CD4-positive, alpha-beta T cell treated with Interleukin-1 beta for 1 hour (primary cell): ENCODE data around the gene PPL.

Experiments used
- DNase-seq, 2 donors: peaks; one replicate each; pipeline ENCODE4 v3.0.0-alpha.2; 2020 to 2022

PPL gene

DNA sequence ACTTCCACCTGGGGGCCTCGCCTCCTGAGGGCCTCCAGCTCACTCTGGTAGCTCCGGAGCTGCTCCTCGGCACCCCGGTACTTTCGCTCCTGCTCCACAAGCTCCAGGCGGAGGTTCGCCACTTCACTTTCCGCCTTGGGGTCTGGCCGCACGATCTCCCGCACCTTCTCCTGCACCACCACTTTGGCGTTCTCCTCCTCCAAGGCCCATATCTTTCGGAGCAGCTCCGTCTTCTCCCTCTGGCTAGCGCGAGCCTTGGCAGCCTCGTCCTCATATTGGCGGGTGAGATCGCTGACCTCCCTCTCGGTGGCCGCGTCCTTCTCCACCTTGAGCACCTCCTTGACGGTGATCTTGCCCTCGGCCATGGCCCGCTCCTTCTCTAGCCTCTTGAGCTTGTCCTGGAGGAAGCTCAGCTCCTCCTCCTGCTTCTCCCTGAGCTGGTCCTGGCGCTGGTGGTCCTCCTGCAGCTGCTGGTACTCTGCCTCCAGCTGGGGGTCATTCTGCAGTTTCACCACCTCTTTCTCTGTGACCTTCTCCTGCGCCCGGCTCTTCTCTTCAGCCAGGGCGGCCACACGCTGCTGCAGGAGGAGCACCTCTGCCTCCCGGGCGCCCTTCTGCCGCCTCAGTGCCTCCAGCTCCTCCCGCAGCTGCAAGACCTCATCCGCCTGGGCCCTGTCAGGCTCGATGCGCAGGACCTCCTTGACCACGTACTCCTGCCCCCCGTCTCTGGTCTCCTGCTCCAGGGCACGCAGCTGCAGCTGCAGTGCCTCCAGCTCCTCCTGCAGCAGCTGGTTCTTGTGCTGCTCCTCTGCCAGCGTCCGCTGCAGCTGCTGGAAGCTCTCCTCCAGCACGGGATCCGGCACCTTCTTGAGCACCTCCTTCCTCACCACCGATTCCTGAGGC is 51.7 kb downstream of the PPL start:
- DNase-seq, result no peak

DNA sequence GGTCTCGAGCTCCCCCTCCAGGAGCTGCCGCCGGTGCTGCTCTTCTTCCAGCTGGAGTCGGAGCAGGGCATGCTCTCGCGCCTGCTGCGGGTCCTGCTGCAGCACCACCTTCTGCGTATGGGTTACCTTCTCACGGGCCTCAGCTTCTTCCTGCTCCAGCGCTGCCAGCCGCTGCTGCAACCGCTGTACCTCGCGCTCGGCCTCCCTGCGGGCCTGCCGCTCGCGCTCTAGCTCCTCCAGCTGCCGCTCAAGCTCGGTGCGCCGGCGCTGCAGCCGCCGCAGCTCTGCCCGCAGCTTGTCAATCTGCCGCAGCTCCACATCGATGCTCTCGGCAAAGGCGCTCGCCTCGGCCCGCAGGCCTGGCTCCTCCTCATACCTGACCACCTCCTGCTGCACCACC is 52.7 kb downstream of the PPL start:
- DNase-seq, result no peak

DNA sequence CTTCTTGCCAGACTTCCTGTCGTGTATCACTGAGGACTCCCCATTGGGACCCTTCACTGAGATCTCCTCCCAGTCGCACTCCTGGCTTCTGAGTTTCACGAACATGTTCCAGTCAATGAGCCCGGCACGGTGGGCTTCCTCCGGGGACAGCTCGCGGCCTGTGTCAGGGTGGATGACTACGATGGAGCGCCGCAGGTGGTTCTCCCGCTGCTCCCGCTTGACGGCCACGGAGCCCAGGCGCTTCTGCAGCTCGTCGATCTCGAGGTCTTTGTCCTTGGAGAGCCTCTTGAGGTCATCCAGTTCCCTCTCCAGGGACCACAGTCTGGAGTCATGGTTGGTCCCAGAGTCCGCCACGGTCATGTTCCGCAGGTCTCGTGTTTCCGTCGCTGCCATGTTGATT is 53.4 kb downstream of the PPL start:
- DNase-seq, result no peak

DNA sequence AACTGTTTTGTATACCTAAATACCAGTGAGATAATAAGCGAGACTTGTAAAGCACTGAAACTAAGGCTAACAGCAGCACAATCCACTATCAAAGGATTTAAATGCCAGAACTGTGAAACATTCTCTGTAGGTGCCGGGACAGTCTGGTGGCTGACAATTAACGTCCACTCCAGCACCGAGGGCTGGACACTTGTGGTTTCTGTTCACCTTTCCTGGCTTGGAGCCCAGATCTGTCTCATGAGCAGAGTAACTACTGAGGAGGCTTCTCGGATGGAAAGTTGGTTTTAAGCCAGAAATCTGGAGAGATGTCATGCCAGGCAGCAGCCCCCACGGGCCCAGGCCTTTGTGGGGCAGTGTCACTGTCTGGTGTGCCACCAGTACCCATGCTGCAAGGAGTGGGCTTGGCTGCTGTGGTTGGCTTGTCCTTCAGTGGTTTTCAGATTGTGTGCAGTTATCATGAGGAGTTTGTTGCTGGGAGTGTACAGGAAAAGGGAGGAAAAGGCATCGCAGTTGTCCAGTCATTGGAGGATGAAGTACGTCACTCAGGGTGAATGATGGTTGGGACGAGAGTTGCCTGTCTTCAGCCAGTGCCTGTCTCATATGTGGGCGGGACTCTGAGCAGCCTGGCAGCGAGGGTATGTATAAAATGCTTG is 54.2 kb downstream of the PPL start:
- no peak for DNase-seq

DNA sequence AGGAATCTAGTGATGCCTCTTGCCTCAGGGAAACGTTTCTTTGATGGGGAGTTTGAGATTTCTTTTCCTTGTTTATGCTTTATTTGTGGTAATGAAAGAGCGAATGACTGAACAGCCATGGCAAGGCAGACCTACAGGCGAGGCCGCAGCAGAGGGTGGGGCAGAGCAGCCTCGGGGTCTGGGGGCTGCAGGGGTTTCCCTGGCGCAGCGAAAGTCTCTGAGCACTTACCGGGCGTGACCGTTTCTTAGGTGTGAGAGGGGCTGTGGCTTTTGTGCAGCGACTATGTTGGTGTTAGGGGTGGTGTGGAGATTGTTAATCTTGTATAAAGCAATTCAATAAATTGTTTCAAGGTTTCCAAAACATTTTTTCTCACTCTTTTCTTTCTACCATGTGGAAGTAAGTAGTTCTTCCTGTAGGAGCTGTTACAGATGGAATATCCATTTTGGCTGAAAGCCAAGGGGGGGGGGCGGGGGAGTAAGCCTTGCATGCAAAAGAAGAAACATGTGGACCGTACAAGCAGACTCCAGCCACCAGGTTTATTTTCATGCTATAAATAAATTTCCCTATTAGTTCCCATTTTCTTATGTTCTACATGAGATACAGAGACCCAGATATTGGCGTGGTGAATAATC is 54.8 kb downstream of the PPL start:
- DNase-seq, result no peak

DNA sequence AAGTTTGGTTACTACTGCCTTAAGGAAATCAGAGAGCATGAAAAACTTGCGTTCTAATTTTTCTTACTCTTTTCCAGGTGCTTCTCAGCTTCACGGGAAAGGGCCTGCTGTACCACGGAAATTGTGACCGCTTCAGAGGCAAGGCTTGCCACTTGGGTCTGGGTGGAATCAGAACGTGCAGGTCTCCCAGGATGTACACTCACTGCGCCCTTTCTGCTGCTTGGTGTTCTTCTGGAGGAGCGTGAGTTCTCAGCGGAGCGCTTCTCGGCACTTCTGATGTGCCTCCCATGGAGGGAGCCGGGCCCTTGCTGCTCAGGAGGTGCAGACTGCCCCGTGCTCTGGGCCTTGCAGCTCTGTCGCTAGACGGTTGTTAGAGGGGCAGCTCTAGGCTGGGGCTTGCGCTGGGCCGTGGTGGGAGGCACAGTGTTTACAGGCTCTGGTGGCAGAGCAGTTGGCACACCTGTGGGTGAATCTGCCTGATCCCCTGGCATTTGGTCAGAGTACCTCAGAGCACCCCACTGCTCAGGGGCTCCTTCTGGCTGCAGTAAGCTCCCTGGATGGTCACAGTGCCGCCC is 56.9 kb downstream of the PPL start:
- no peak for DNase-seq

DNA sequence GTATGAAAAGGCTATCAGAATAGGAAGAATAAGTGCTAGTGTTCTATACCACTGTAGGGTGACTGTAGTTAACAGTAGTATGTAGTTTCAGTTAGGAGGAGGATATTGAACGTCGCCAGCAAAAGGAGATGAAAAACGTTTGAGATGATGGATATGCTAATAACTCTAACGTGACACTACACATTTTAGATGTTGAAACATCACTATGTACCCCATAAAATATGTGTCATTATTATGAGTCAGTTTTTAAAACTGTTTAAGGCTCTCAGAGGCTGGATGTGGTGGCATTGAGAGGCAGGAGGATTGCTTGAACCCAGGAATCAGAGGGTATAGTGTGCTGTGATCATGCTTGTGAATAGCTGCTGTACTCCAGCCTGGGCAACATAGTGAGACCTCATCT is 57.9 kb downstream of the PPL start:
- no peak for DNase-seq

DNA sequence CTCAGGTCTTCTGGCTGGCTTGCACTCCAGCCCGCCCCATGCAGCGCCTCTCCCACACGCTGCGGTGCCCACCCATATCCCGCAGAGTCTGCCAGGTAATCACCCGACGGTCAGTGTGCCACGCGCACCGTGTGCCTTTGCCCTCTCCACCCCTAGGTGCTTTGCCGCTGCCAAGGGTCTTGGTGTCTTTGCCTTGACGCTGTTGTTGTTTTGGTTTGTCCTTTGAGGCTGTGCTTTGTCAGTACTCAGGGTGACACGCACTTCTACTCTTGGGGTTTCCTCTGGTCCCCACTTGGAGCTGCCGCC is 59.6 kb downstream of the PPL start:
- no peak for DNase-seq

DNA sequence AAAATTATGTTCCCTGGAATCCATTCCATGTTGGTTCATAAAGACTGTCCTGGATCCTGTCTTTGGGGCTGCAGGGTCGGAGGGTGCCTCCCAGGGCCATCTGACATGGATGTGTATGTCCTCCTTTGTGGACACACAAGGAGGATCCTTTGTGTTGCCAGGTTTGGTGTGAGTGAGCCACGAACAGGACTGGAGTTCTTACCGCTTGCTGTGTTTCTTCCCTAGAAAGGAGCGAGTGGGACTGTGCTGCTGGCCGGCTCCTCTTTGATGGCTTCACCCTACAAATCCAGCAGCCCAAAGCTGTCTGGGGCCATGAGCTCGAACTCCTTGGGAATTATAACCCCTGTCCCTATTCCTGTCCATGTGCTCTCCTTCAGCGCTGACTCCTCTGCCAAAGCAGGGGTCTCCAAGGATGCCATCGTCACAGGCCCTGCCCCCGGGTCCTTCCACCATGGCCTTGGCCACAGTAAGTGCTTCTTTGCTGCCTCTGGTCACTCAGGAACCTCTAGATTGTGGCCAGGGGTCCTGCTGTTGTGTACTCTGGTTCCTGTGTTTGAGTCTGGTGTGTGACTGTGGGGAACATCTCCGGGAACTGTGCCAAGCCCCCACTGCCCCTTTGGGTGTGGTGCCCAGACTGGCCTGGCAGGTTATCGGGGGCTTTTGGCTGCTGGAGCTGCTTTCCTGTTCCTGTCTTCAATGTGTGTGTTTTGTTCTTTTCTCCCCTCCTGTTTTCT is 60.1 kb downstream of the PPL start:
- no peak for DNase-seq

DNA sequence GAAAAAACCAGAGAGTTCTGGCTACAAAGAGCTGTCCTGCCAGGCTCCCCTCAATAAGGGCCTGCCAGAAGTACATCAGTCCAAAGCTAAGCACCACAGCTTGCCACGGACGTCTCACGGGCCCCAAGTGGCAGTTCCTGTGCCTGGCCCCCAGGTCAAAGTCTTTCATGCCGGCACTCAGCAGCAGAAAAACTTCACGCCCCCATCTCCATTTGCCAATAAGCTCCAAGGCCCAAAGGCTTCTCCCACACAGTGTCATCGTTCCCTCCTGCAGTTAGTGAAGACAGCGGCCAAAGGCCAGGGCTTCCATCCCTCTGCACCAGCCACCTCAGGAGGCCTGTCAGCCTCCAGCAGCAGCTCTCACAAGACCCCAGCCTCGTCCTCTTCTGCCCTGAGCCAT is 62.3 kb downstream of the PPL start:
- no peak for DNase-seq

DNA sequence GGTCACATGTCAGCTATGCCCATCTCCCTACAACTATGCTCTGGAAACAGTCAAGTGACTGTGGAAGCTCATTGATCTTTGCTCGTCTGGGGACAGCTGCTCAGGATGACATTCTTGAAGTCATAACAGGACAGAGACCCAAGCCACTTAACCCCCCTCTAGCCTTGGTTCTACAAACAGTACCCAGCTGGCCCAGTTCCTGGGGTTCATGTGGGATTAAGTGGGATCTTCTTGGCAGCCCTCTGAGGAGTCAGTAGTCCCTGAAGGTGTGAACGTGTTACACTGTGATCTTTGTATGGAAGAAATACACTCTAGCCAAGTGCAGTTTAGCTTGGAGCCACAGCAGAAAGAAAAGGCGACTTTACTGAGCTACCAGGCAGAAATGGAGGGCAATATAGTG is 63.9 kb downstream of the PPL start:
- DNase-seq, result no peak

DNA sequence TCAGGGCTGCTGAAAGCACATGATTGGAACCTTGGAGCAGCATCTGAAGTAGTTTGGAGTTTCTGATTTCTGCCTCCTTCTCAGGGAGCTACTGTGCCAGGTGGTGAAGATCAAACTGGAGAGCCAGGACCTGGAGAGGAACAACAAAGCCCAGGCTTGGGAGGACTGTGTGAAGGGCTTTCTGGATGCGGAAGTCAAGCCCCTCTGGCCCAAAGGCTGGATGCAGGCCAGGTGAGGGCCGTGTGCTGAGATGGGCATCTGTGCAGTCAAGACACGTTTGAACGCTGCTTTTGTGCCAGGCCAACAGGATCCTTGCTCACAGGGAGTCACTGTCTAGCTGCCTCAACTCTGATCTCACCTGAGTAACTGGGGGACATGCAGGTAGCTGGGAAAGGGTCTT is 65.9 kb downstream of the PPL start:
- no peak for DNase-seq

DNA sequence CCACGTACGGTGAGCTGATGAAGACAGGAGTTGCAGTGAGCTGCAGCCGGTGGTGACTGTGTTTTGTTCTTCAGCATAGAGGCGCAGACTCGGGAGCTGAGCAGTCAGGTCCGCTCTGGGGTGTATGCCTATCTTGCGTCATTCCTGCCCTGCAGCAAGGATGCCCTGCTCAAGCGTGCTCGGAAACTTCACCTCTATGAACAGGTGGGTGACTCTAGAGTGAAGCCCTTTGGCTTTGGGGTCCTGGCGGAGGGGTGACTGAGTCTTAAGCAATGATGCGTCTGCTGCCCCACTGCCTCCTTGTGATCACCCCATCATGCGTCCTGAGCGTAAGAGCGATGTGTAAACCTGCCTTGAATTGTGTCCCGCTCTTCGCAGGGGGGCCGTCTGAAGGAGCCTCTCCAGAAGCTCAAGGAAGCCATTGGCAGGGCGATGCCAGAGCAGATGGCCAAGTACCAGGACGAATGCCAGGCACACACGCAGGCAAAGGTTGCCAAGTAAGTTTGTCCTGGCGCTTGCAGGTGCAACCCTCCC is 66.7 kb downstream of the PPL start:
- DNase-seq, result no peak

DNA sequence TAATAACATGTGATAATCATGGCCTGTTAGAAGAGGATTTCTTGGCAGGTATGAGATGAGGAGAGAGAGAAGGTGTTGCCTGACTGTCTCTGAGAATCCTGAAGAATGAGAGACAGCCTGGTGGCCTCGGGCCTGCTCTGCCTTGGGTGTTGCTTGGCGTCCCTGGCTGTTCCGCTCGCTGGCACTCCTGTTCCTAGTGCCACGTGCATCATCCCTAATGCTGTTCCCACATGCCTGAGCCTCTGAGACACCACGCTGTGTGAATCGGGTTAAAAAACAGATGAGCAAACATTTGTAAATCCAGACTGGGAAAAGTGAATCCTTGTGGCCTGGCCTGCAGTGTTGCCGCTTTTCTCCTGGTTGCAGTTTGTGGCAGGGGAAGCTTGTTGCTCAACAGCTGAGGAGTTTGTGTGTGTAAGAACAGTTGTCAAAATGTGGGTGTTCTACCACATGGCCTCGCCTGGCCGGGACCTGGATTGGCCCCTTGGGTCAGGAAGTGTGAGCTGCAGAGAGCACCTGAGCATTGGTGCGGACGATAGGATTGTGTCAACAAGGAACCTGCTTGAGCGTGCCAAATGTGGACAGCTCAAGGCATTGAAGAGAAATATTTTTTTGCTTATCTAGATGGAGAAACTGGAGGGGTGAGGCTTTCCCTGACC is 67.7 kb downstream of the PPL start:
- no peak for DNase-seq

DNA sequence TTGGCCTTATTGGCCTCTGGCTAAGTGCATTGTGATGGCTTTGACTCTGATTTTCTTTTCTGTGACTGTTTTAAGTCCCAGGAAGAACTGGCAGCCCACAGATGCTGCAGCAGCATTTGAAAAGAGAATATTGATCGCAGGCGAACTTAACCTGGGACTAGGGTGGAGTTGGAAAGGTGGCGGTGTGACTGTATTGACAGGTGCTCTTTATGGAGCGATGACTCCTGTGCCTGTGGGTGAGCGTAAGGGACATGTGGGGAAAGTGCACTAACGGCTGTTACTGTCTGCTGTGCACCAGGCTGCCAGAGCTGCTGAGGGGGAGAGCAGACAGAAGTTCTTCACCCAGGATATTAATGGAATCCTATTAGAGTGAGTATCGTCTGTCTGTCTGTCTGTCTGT is 68.4 kb downstream of the PPL start:
- no peak for DNase-seq

DNA sequence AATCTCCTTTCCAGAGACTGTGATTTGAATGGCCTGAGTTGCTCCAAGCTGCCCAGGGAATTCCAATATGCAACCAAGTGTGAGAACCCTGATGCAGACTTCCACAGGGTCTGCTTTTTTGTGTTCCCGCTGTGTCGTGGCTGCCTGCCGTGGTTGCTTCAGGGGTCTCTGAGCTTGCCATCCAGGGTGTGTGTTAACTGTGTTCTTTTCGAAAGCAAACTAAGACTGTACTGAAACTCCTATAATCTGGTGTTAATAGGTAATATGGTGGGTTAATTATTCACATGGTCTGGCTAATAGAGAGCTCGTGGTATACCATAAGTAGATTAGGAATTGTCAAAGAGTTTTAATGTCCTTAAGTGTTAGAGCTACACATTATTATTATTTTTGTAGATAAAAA is 68.9 kb downstream of the PPL start:
- no peak for DNase-seq

DNA sequence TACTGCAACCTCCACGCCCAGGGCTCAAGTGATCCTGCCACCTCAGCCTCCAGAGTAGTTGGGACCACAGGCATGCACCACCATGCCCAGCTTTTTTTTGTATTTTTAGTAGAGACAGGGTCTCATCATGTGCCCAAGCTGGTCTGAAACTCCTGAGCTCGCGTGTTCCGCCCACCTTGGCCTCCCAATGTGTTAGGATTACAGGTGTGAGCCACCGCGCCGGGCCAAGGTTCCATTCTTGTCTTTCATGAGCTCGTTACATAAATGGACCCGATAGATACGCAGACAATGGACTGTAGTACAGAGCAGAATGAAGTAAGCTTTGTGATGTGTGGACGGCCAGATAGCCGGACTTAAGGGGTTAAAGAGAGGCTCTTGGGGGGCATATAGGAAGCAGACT is 70.4 kb downstream of the PPL start:
- no peak for DNase-seq

DNA sequence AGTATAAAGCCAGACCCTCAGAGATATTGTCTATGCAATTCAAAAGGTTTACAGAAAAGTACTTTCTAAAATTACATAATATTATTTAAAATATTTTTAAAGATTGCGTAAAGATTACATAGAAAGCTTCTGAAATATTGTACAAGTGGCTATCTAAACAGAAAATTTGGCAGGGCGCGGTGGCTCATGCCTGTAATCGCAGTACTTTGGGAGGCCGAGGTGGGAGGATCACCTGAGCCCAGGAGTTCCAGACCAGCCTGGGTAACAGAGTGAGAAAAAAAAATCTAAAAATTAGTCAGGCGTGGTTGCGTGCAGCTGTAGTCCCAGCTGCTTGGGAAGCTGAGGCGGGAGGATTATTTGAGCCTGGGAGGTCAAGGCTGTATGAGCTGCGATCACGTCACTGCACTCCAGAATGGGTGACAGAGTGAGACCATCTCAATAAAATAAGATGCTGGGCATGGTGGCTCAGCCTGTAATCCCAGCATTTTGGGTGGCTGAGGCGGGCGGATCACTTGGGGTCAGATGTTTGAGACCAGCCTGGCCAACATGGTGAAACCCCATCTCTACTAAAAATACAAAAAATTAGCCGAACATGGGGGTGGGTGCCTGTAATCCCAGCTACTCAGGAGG is 71.6 kb downstream of the PPL start:
- DNase-seq, result no peak

DNA sequence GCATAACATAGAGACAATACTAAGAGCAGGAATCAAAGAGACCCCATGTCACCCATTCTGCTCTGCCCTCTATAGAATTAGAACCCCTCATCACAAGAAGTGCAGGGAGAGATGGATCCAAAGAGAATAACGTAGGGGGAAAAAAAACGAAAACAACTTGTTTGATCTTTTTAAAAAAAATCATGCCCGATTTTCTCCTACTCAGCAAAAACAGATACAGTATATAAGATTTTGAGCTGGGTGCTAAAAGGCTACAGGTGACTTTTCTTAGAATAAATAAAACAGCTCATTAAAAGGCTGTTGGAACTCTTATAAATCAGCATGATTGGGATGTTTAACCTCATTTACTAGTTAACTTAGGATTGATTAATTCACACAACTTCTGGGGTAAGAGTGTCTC is 72.2 kb downstream of the PPL start:
- no peak for DNase-seq

DNA sequence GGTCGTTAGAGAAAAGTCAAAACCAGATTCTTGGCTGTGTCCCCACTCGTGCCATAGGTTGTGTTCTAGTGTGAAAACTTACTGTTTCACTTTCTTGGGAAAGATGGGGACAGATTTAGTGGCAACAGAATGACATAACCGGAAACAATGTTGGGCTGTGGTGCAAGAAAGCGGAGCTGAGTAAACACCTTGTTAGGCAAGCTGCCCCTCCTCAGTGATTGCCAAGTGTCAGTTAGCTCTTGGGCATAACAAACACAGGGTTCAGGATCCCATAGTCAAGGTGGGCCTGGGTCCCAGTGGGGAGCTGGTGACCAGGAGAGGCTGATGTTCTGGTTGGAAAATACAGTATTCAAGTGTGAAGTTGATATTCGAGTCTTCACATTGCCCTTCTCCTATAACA is 74.3 kb downstream of the PPL start:
- DNase-seq, result no peak

DNA sequence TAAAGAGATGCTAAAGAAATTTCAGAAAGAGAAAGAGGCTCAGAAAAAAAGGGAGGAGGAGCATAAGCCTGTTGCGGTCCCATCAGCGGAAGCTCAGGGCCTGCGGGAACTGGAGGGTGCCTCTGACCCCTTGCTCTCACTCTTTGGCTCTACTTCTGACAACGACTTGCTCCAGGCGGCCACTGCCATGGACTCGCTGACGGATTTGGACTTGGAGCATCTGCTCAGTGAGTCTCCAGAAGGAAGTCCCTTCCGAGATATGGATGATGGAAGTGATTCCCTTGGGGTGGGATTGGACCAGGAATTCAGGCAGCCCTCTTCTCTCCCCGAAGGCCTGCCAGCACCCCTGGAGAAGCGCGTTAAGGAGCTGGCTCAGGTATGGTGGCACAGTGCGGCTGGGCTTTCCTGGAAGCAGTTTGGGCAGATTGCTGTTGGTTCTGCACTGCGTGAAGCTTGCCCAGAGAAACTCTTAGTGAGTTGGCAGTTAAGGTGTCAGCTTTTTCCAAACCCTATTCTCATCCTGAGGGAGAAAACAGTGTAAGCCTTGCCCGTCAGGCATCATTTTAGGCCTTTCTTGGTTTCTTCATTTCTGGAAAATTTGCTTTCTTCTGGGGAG is 76.1 kb downstream of the PPL start:
- no peak for DNase-seq

DNA sequence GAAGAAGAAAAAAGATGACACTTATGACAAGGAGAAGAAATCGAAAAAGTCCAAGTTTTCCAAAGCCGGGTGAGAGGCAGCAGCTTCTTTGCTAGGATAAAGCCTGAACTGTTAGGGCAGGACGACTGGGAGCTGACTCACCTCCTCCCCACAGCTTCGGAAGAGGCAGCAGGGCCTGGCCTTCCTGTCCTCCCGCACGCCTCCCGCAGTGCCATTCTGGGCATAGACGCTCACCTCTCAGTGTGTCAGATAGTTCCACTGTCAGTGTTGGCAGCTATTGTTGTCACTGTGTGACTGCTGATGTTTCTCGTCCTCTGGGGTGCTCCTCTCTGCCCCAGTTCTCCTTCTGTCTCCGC is 77.1 kb downstream of the PPL start:
- no peak for DNase-seq
